HAP-1 (cell line): ENCODE measurements around the gene SDCBP2.

ENCODE experiments used
- DNase-seq, 2 experiments: peaks; one replicate each; pipeline ENCODE4 v3.0.0-alpha.2; 2016 to 2020; ENCODE audit warnings: low spot score in 2 of 2
- H3K27me3 ChIP-seq: fragments of 250-450 bp; sonication (Bioruptor Pico); 2 replicates; pipeline ENCODE4 v1.5.1; 2020; ENCODE audit warnings: low read depth, mild to moderate bottlenecking, moderate library complexity
- H3K36me3 ChIP-seq: fragments of 250-450 bp; sonication (Bioruptor Pico); replicated peaks from 2 replicates; pipeline ENCODE4 v1.5.1; 2020; ENCODE audit warnings: mild to moderate bottlenecking
- H3K4me1 ChIP-seq: fragments of 250-450 bp; sonication (Bioruptor Pico); 2 replicates; pipeline ENCODE4 v1.5.1; 2020; ENCODE audit warnings: mild to moderate bottlenecking
- H3K4me3 ChIP-seq: fragments of 250-450 bp; sonication (Bioruptor Pico); 2 replicates; pipeline ENCODE4 v1.5.1; 2020; ENCODE audit warnings: mild to moderate bottlenecking, moderate library complexity
- H3K9me3 ChIP-seq: fragments of 250-450 bp; sonication (Bioruptor Pico); 2 replicates; pipeline ENCODE4 v1.5.1; 2020; ENCODE audit warnings: mild to moderate bottlenecking, moderate library complexity
- in situ Hi-C: fragments of 300-500 bp; cut with MboI; formaldehyde crosslinking; loops from 3 replicates; pipeline ENCODE4 v1.14.3; 2020; ENCODE audit warnings: low sequenced_read_pairs, inconsistent platforms, mixed read lengths

SDCBP2 gene

GRCh38 chr20:1308067-1308701 is 20.8 kb downstream of the SDCBP2 start:
- Histone ChIP-seq H3K36me3 (no peaks in the 10 kb centered on the region), H3K27me3 (no peaks in the 10 kb centered on the region), H3K4me3 (no peak overlapping the region), H3K4me1 (no peaks in the 10 kb centered on the region), H3K9me3 (no peaks in the 10 kb centered on the region)
- no peak for DNase-seq
- in situ Hi-C loops = no loop called here

- DNase-seq = no peak
- Histone ChIP-seq H3K36me3 (no peaks in the 10 kb centered on the region), H3K4me3 (no peak overlapping the region), H3K4me1 (no peaks in the 10 kb centered on the region), H3K27me3 (no peaks in the 10 kb centered on the region), H3K9me3 (no peaks in the 10 kb centered on the region)
- in situ Hi-C loops = no loop called here
Observed at GRCh38 chr20:1307571-1307971, 21.4 kb downstream of the SDCBP2 start.

- H3K27me3 ChIP-seq = no peaks in the 10 kb centered on the region
- DNase-seq = no peak
- no peak overlapping the region for H3K4me3 ChIP-seq
- H3K4me1 ChIP-seq = no peaks in the 10 kb centered on the region
- in situ Hi-C loops = no loop called here
- no peaks in the 10 kb centered on the region for H3K36me3 ChIP-seq
- H3K9me3 ChIP-seq = no peaks in the 10 kb centered on the region
Observed at GRCh38 chr20:1307171-1307570, 21.8 kb downstream of the SDCBP2 start.

GRCh38 chr20:1306316-1307135 is 22.4 kb downstream of the SDCBP2 start:
- no peak for DNase-seq
- H3K4me1 ChIP-seq = no peaks in the 10 kb centered on the region
- no peak overlapping the region for H3K4me3 ChIP-seq
- H3K36me3 ChIP-seq = no peaks in the 10 kb centered on the region
- H3K9me3 ChIP-seq = no peaks in the 10 kb centered on the region
- no peaks in the 10 kb centered on the region for H3K27me3 ChIP-seq
- in situ Hi-C loops = no loop called here

GRCh38 chr20:1305712-1306111 is 23.2 kb downstream of the SDCBP2 start:
- Histone ChIP-seq H3K4me3 (no peak overlapping the region), H3K4me1 (no peaks in the 10 kb centered on the region), H3K9me3 (no peaks in the 10 kb centered on the region), H3K27me3 (no peaks in the 10 kb centered on the region), H3K36me3 (no peaks in the 10 kb centered on the region)
- in situ Hi-C loops = no loop called here
- DNase-seq = no peak

GRCh38 chr20:1304710-1305515 is 24.0 kb downstream of the SDCBP2 start:
- DNase-seq = no peak
- in situ Hi-C loops = no loop called here
- Histone ChIP-seq H3K4me1 (no peaks in the 10 kb centered on the region), H3K9me3 (no peaks in the 10 kb centered on the region), H3K27me3 (no peaks in the 10 kb centered on the region), H3K4me3 (no peak overlapping the region), H3K36me3 (no peaks in the 10 kb centered on the region)

GRCh38 chr20:1302685-1303541 is 26.0 kb downstream of the SDCBP2 start:
- H3K27me3 ChIP-seq = no peaks in the 10 kb centered on the region
- H3K9me3 ChIP-seq = no peaks in the 10 kb centered on the region
- in situ Hi-C loops = no loop called here
- H3K4me3 ChIP-seq = no peak overlapping the region
- no peaks in the 10 kb centered on the region for H3K4me1 ChIP-seq
- H3K36me3 ChIP-seq = no peaks in the 10 kb centered on the region
- no peak for DNase-seq

- DNase-seq = no peak
- H3K4me1 ChIP-seq = no peaks in the 10 kb centered on the region
- no peak overlapping the region for H3K4me3 ChIP-seq
- in situ Hi-C loops = no loop called here
- H3K27me3 ChIP-seq = no peaks in the 10 kb centered on the region
- no peaks in the 10 kb centered on the region for H3K36me3 ChIP-seq
- H3K9me3 ChIP-seq = no peaks in the 10 kb centered on the region
Observed at GRCh38 chr20:1301031-1301529, 27.9 kb downstream of the SDCBP2 start.

GRCh38 chr20:1300083-1300840 is 28.7 kb downstream of the SDCBP2 start:
- no peak overlapping the region for H3K4me3 ChIP-seq
- no peaks in the 10 kb centered on the region for H3K27me3 ChIP-seq
- DNase-seq = no peak
- H3K4me1 ChIP-seq = no peaks in the 10 kb centered on the region
- H3K36me3 ChIP-seq = no peaks in the 10 kb centered on the region
- in situ Hi-C loops = no loop called here
- H3K9me3 ChIP-seq = no peaks in the 10 kb centered on the region

GRCh38 chr20:1299522-1299921 is 29.4 kb downstream of the SDCBP2 start:
- in situ Hi-C loops = no loop called here
- no peaks in the 10 kb centered on the region for H3K9me3 ChIP-seq
- no peaks in the 10 kb centered on the region for H3K36me3 ChIP-seq
- H3K27me3 ChIP-seq = no peaks in the 10 kb centered on the region
- peak in 1 of 2 experiments; percentile 32 for DNase-seq
- H3K4me1 ChIP-seq = no peaks in the 10 kb centered on the region
- no peak overlapping the region for H3K4me3 ChIP-seq

- no peaks in the 10 kb centered on the region for H3K9me3 ChIP-seq
- in situ Hi-C loops = no loop called here
- no peak overlapping the region for H3K4me3 ChIP-seq
- no peak for DNase-seq
- H3K27me3 ChIP-seq = no peaks in the 10 kb centered on the region
- H3K36me3 ChIP-seq = no peaks in the 10 kb centered on the region
- no peaks in the 10 kb centered on the region for H3K4me1 ChIP-seq
Observed at GRCh38 chr20:1298888-1299511, 29.9 kb downstream of the SDCBP2 start.

- in situ Hi-C loops = no loop called here
- H3K27me3 ChIP-seq = no peaks in the 10 kb centered on the region
- DNase-seq = no peak
Observed at GRCh38 chr20:1298166-1298565, 30.8 kb downstream of the SDCBP2 start.

More at GRCh38 chr20:1298166-1298565, 30.8 kb downstream of the SDCBP2 start:
- no peaks in the 10 kb centered on the region for H3K4me1 ChIP-seq
- H3K36me3 ChIP-seq = no peaks in the 10 kb centered on the region
- H3K9me3 ChIP-seq = no peaks in the 10 kb centered on the region
- H3K4me3 ChIP-seq = no peak overlapping the region
